ENCODE data around the gene SBF2. TPM values are rescaled to one million over a fixed set of nuclear protein-coding genes. Genes with fewer than 3 reads are reported as not detected.

The SBF2 gene
- total and polyA plus RNA-seq, 9 of the 15 experiments (the other 6 are each of a cell fraction or from before 2014, with no cell fraction given), result 0.80 to 9.5 (median 5.0) TPM

- Histone ChIP-seq H3K79me2 (ENCODE audit: control insufficient read depth, insufficient read depth, low read length) (no peaks in the 10 kb centered on the region), H3K9ac (ENCODE audit: insufficient read depth in 1 of 2, low read depth in 2 of 2, low read length in 2 of 2) (no peak overlapping the region), H3K36me3 (ENCODE audit: control insufficient read depth, insufficient read depth, low read length) (no peaks in the 10 kb centered on the region), H4K20me1 (replicated peaks; ENCODE audit: control insufficient read depth, insufficient read depth, low read length) (0 out of 2 replicates have a peak, but pooled peaks cover 3% of the 10 kb centered on the region), H3K9me1 (ENCODE audit: control insufficient read depth, insufficient read depth, low read length) (no peaks in the 10 kb centered on the region), H2AFZ (ENCODE audit: low read depth, low read length) (no peak overlapping the region), H3K4me1 (replicated peaks in 1 of 2; ENCODE audit: control insufficient read depth in 2 of 2, insufficient read depth in 2 of 2, low read length in 2 of 2) (no peaks in the 10 kb centered on the region), H3K27me3 (ENCODE audit: control insufficient read depth in 2 of 2, insufficient read depth in 2 of 2, low read length in 2 of 2) (no peaks in the 10 kb centered on the region), H3K4me2 (ENCODE audit: insufficient read depth, low read length) (no peak overlapping the region), H3K4me3 (no peak overlapping the region), H3K9me3 (replicated peaks; ENCODE audit: control insufficient read depth, insufficient read depth, low read depth, low read length) (no peaks in the 10 kb centered on the region), H3K27ac (ENCODE audit: extremely low read depth, low read depth, low read length) (no peak overlapping the region)
- ChIA-PET CTCF (ENCODE audit: low intra/inter-chr PET ratio) (no interaction called here), POLR2A (no interaction called here)
- DNase-seq (ENCODE audit: extremely low read depth in 1 of 4, low spot score in 3 of 4), result no peak
- in situ Hi-C loops (cut with MboI) (no loop called here), intact Hi-C loops (cut with micrococcal nuclease) (loop anchor here (5.0 kb wide), 1 partner anchor 83 kb away; no protein-coding TSS in a partner anchor)
- no peak for TF ChIP-seq AFF1 (IDR thresholded peaks at IDR 0.05; ENCODE audit: low read depth in 1 of 2, partially characterized antibody in 2 of 2)
- TF ChIP-seq FOXK1 (CRISPR knock-in tag; IDR thresholded peaks at IDR 0.05; ENCODE audit: borderline replicate concordance), result no peak
- no peak for TF ChIP-seq RUNX1 (IDR thresholded peaks at IDR 0.05; ENCODE audit: low read depth)
- no peak for TF ChIP-seq ETV6 (IDR thresholded peaks at IDR 0.05; ENCODE audit: borderline replicate concordance in 1 of 2, low read depth in 2 of 2, low read length in 1 of 2)
- no peak for TF ChIP-seq ETV6 (CRISPR knock-in tag; IDR thresholded peaks at IDR 0.05; ENCODE audit: borderline replicate concordance)
- TF ChIP-seq LEF1 (IDR thresholded peaks at IDR 0.05), result no peak
- TF ChIP-seq KLF13 (tag; IDR thresholded peaks at IDR 0.05; ENCODE audit: borderline replicate concordance, low read depth), result no peak
- no peak for TF ChIP-seq CC2D1A (IDR thresholded peaks at IDR 0.05)
- no peak for TF ChIP-seq PTTG1 (tag; IDR thresholded peaks at IDR 0.05; ENCODE audit: low read depth)
- TF ChIP-seq DNMT1 (IDR thresholded peaks at IDR 0.05), result no peak
- no peak for TF ChIP-seq ZNF780A (CRISPR knock-in tag; IDR thresholded peaks at IDR 0.05)
- TF ChIP-seq GTF2E2 (tag; IDR thresholded peaks at IDR 0.05), result no peak
- no peak for TF ChIP-seq THRB (CRISPR knock-in tag; conservative IDR thresholded peaks at IDR 0.05)
- no peak for TF ChIP-seq HINFP (tag; conservative IDR thresholded peaks at IDR 0.05; ENCODE audit: low read depth)
- TF ChIP-seq PKNOX1 (IDR thresholded peaks at IDR 0.05), result no peak
- WGBS (ENCODE audit: insufficient coverage, low coverage, missing lambda C conversion rate), result 2% methylated on average over 2 of the region's 2 CpGs
- no peak for FAIRE-seq
- no peak for ATAC-seq
- no TSS peak for BruUV-seq (replicated peaks)
Measured at GRCh38 chr11:10075141-10075540, 218.9 kb downstream of the SBF2 start.
